C1 segment of cervical spinal cord (tissue), 14 donors: ENCODE measurements around the gene ATP2C2.
"Not testable (repeated sequence)": the region's sequence is repeated elsewhere in the genome, so short reads cannot be mapped to it uniquely, and the experiment has no call there.

Experiments
- DNase-seq, 14 donors: peaks; one replicate each; lab custom pipeline; 2025; lab: John Stamatoyannopoulos, UW

Gene ATP2C2

GRCh38 chr16:84418056-84418849 lies 49.9 kb downstream of the ATP2C2 start:
- no peak for DNase-seq

GRCh38 chr16:84419730-84420129 lies 51.4 kb downstream of the ATP2C2 start:
- DNase-seq, result no peak

GRCh38 chr16:84420556-84420955 lies 52.2 kb downstream of the ATP2C2 start:
- DNase-seq, result not testable (repeated sequence)

- DNase-seq, result no peak
These were observed 53.0 kb downstream of the ATP2C2 start for GRCh38 chr16:84421081-84421937.

GRCh38 chr16:84421938-84422220 lies 53.5 kb downstream of the ATP2C2 start:
- no peak for DNase-seq

GRCh38 chr16:84423416-84423837 lies 55.1 kb downstream of the ATP2C2 start:
- peak in 1 of 14 donors; percentile 40 for DNase-seq

GRCh38 chr16:84425696-84426095 lies 57.4 kb downstream of the ATP2C2 start:
- no peak for DNase-seq

- DNase-seq, result no peak
These were observed 58.5 kb downstream of the ATP2C2 start for GRCh38 chr16:84426804-84427203.

- no peak for DNase-seq
These were observed 59.2 kb downstream of the ATP2C2 start for GRCh38 chr16:84427553-84427952.

- DNase-seq, result no peak
These were observed 62.5 kb downstream of the ATP2C2 start for GRCh38 chr16:84430860-84431259.

GRCh38 chr16:84434800-84435199 lies 66.5 kb downstream of the ATP2C2 start:
- no peak for DNase-seq

- no peak for DNase-seq
These were observed 67.9 kb downstream of the ATP2C2 start for GRCh38 chr16:84436196-84436595.

- peak in 2 of 14 donors; percentile 4 to 13 for DNase-seq
These were observed 70.8 kb downstream of the ATP2C2 start for GRCh38 chr16:84438971-84439696.

- DNase-seq, result no peak
These were observed 74.2 kb downstream of the ATP2C2 start for GRCh38 chr16:84442416-84443145.

GRCh38 chr16:84443166-84443802 lies 74.9 kb downstream of the ATP2C2 start:
- DNase-seq, result no peak

GRCh38 chr16:84444476-84444875 lies 76.1 kb downstream of the ATP2C2 start:
- no peak for DNase-seq

- DNase-seq, result no peak
These were observed 77.7 kb downstream of the ATP2C2 start for GRCh38 chr16:84446084-84446483.

- no peak for DNase-seq
These were observed 78.5 kb downstream of the ATP2C2 start for GRCh38 chr16:84446596-84447392.

- DNase-seq, result no peak
These were observed 80.1 kb downstream of the ATP2C2 start for GRCh38 chr16:84448444-84448843.
